ENCODE data around the gene OR1K1.

The OR1K1 gene

GRCh38 chr9:122848256-122848943, 48.5 kb downstream of the OR1K1 start:
- H3K4me3 ChIP-seq (ENCODE audit: low read depth, low read length), result no peak overlapping the region
- DNase-seq (ENCODE audit: low read depth), result no peak
- no peak for TF ChIP-seq MAX (IDR thresholded peaks at IDR 0.05; ENCODE audit: low read depth, low read length)
- TF ChIP-seq CTCF (IDR thresholded peaks at IDR 0.05; ENCODE audit: low read depth, low read length), result no peak

Measured in NB4 (cell line).